Medulla oblongata (tissue), 1 donor: ENCODE data around the gene BFSP1.

ENCODE experiments used
- DNase-seq: peaks from one replicate; pipeline ENCODE4 v3.0.0-alpha.2; 2015; ENCODE audit errors: extremely low spot score

Gene BFSP1

GRCh38 chr20:17530716-17531664 is at the start of gene BFSP1:
Gene BFSP1 (minus strand): TSS chr20:17531379. CDS start chr20:17531329, 50 bp downstream.
- DNase-seq: peak; percentile 44

GRCh38 chr20:17580895-17581294 is 49.7 kb upstream of the BFSP1 start:
- DNase-seq: no peak

- no peak for DNase-seq
Observed at GRCh38 chr20:17579369-17580039, 48.3 kb upstream of the BFSP1 start.

- DNase-seq: no peak
Observed at GRCh38 chr20:17576215-17576614, 45.0 kb upstream of the BFSP1 start.

- no peak for DNase-seq
Observed at GRCh38 chr20:17573463-17573862, 42.3 kb upstream of the BFSP1 start.

- no peak for DNase-seq
Observed at GRCh38 chr20:17572034-17572638, 41.0 kb upstream of the BFSP1 start.

GRCh38 chr20:17571153-17571527 is 40.0 kb upstream of the BFSP1 start:
- no peak for DNase-seq

- DNase-seq: peak; percentile 48
Observed at GRCh38 chr20:17570347-17571152, 39.4 kb upstream of the BFSP1 start.

GRCh38 chr20:17569616-17570346 is 38.6 kb upstream of the BFSP1 start, which contains the start of gene DSTN:
Gene DSTN (plus strand): TSS chr20:17570075. CDS start chr20:17570209, 134 bp downstream.
- peak; percentile 94 for DNase-seq

- DNase-seq: peak; percentile 58
Observed at GRCh38 chr20:17568972-17569521, 37.9 kb upstream of the BFSP1 start.

- no peak for DNase-seq
Observed at GRCh38 chr20:17568045-17568788, 37.0 kb upstream of the BFSP1 start.

GRCh38 chr20:17566345-17566744 is 35.2 kb upstream of the BFSP1 start:
- DNase-seq: no peak

- no peak for DNase-seq
Observed at GRCh38 chr20:17565169-17565845, 34.1 kb upstream of the BFSP1 start.

- DNase-seq: no peak
Observed at GRCh38 chr20:17562804-17563305, 31.7 kb upstream of the BFSP1 start.

- no peak for DNase-seq
Observed at GRCh38 chr20:17560344-17561074, 29.3 kb upstream of the BFSP1 start.

GRCh38 chr20:17559338-17559737 is 28.2 kb upstream of the BFSP1 start:
- DNase-seq: no peak

GRCh38 chr20:17558941-17559304 is 27.7 kb upstream of the BFSP1 start:
- no peak for DNase-seq

GRCh38 chr20:17558154-17558940 is 27.2 kb upstream of the BFSP1 start:
- no peak for DNase-seq
